ENCODE results near the gene DNAJC4.

DNA sequence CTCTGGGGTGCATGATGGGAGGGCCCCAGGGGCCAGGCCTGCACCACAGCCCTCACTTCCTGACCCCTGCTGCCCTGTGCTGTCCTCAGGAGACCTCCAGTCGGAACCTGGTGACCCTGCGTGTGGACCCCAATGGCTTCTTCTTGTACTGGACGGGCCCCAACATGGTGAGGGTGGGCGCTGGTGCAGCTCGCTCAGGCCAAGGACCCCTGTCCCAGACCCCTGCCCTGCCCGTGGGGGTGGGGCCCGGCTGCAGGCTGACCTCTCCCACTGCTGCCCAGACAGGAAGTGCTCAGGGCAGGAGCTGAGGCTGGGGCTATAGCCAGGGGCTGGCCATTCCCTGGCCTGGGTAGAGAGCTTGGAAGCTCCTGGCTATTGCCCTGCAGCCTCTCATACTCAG is 24.0 kb downstream of the DNAJC4 start:
- no peak for TF ChIP-seq POLR2AphosphoS5 (IDR thresholded peaks at IDR 0.05; ENCODE audit: borderline replicate concordance, low read depth, low read length)
- TF ChIP-seq EZH2 (IDR thresholded peaks at IDR 0.05): no peak
- TF ChIP-seq FOXP2 (optimal IDR thresholded peaks at IDR 0.05; ENCODE audit: control extremely low read depth, extremely low read length, insufficient read depth): no peak
